ENCODE results near the gene SLC22A16.

The SLC22A16 gene

GRCh38 chr6:110399219-110400071 is 77.0 kb downstream of the SLC22A16 start:
- DNase-seq: no peak

DNA sequence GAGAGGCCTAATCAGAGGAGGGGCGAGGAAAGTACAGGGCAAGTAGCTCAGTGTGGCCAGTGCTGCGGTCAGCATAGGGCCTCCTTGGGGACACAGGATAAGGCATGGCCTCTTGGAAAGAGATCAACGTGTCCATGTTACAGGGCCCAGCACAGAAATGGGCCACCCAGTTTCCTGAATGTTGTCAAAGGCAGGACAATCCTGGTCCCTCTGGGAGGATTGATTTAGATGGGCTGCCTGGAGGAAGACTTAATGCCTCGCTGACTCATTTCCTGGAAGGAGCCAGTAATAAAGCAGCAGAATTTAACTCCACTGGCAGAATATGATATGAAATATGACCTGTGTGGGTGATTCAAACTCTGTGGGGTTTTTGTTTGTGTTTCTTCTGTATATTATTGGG is 77.6 kb downstream of the SLC22A16 start:
- no peak for DNase-seq

- DNase-seq: no peak
These were observed 81.2 kb downstream of the SLC22A16 start for GRCh38 chr6:110395221-110395620.

GRCh38 chr6:110394409-110394808 is 82.0 kb downstream of the SLC22A16 start:
- no peak for DNase-seq

GRCh38 chr6:110392727-110393126 is 83.7 kb downstream of the SLC22A16 start:
- DNase-seq: no peak

- no peak for DNase-seq
These were observed 86.0 kb downstream of the SLC22A16 start for GRCh38 chr6:110390404-110390803.

GRCh38 chr6:110389689-110390382 is 86.6 kb downstream of the SLC22A16 start:
- no peak for DNase-seq

DNA sequence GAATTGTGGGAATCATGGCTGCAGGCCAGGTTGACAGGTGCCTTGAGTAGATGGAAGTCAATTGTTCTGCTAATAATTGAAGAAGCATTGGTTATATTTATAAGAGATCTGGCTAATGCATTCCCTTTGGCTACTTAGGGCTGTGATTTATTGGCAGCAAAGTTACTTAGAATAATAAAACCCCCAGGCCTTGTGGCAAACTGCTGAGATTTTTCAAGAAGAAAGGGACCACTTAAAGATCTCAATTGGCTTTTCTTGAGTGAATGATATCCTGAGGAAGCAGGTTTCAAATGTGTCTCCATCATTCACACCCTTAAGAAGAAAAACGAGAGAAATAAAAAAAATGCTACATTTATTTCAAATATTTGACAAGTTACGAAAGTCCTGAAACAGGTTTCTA is 88.4 kb downstream of the SLC22A16 start:
- no peak for DNase-seq

GRCh38 chr6:110385458-110385863 is 91.0 kb downstream of the SLC22A16 start:
- DNase-seq: no peak

DNA sequence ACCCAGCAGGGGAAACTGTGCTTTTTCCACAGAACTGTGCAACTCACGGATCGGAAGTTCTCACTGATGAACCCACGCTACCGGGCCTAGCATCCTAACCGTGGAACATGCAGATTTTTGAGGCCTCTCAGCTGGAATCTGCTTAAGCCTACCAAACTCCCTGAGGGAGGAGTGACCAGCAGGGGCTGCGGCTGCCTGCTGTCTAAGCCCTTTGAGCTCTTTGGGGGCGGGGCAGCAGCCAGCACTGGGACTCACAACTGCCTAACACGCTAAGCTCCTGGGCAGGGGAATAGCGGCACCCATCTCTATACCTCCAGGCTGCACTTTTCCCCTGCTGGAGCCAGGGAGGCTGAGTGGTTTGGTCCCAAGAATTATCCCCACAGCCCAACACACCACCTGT is 97.9 kb downstream of the SLC22A16 start:
- DNase-seq: no peak

Data from CD4-positive, alpha-beta T cell treated with Interleukin-4 for 1 hour (primary cell).